Tibial nerve (tissue), 3 donors: ENCODE measurements around the gene REV1.

Experiments used
- POLR2A ChIP-seq, 2 donors: fragments of 450-650 bp; IDR thresholded peaks; one replicate each; pipeline ENCODE4 v1.6.1; 2017; ENCODE audit warnings: antibody characterized with exemption in 2 of 2, mild to moderate bottlenecking in 2 of 2, moderate library complexity in 2 of 2
- TF ChIP-seq, protein P1 (sequence below), 5 experiments: fragments of 200-600 bp in 3 of 5; fragments of 450-650 bp in 2 of 5; sonication (generic) in 3 of 5; IDR thresholded peaks; one replicate each; pipeline ENCODE4 v1.5.1; 2016 to 2019; ENCODE audit warnings: antibody characterized with exemption in 5 of 5, mild to moderate bottlenecking in 3 of 5, moderate library complexity in 2 of 5

DNA sequence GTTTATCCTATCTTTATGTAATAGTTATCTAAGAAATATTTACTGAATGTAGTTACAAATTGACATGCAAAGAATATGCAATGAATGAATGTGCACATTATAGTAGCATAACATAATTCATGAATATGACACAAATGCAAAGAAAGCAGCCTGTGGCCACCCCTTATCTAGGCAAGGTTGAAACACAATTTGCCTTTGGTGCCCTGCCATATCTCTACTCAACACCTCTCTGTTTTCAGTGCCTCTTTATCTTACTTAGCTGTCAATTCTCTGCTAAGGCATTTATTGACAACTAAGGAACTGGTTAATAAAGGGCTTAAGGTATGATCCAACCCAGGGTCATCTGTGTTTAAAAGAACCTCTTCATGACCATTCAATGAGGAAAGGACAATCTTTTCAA lies 18.9 kb downstream of the REV1 start:
- no peak for TF ChIP-seq POLR2A (IDR thresholded peaks at IDR 0.05)
- TF ChIP-seq, protein P1, sequence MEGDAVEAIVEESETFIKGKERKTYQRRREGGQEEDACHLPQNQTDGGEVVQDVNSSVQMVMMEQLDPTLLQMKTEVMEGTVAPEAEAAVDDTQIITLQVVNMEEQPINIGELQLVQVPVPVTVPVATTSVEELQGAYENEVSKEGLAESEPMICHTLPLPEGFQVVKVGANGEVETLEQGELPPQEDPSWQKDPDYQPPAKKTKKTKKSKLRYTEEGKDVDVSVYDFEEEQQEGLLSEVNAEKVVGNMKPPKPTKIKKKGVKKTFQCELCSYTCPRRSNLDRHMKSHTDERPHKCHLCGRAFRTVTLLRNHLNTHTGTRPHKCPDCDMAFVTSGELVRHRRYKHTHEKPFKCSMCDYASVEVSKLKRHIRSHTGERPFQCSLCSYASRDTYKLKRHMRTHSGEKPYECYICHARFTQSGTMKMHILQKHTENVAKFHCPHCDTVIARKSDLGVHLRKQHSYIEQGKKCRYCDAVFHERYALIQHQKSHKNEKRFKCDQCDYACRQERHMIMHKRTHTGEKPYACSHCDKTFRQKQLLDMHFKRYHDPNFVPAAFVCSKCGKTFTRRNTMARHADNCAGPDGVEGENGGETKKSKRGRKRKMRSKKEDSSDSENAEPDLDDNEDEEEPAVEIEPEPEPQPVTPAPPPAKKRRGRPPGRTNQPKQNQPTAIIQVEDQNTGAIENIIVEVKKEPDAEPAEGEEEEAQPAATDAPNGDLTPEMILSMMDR (IDR thresholded peaks at IDR 0.05) = no peak
